ENCODE data around the gene LSM3. TPM values are rescaled to one million over a fixed set of nuclear protein-coding genes. Genes with fewer than 3 reads are reported as not detected.

The LSM3 gene
- total and polyA plus RNA-seq, 12 donors = 4.1 to 25.8 (median 9.5) TPM

DNA sequence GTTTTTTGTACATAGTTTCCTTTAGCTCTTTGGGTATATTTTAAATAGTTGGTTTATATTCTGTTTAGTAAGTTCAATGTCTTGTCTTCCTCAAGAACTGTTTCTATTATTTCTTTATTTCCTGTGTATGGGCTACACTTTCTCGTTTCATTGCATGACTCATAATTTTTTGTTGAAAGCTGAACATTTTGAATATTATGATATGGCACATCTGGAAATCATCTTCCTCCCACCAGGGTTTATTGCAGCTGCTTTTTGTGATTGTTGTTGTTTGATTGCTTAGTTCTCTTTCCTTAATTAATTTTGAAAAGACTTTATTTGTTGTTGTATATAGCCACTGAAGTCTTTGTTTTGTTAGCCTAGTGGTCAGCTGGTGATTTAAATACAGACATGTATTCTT lies 43.8 kb downstream of the LSM3 start:
- Histone ChIP-seq H3K9me3 (replicated peaks in 1 of 3) (peaks cover 0 to 6% (median 0%) of the 10 kb centered on the region in 3 donors), H3K36me3 (replicated peaks in 1 of 2) (no peaks in the 10 kb centered on the region), H3K4me1 (replicated peaks in 1 of 2) (peaks cover 0 to 4% of the 10 kb centered on the region in 2 donors), H3K4me3 (no peak overlapping the region), H3K27ac (no peak overlapping the region), H3K27me3 (no peaks in the 10 kb centered on the region)
- no peak for TF ChIP-seq POLR2A (IDR thresholded peaks at IDR 0.05)
- TF ChIP-seq, protein P1, sequence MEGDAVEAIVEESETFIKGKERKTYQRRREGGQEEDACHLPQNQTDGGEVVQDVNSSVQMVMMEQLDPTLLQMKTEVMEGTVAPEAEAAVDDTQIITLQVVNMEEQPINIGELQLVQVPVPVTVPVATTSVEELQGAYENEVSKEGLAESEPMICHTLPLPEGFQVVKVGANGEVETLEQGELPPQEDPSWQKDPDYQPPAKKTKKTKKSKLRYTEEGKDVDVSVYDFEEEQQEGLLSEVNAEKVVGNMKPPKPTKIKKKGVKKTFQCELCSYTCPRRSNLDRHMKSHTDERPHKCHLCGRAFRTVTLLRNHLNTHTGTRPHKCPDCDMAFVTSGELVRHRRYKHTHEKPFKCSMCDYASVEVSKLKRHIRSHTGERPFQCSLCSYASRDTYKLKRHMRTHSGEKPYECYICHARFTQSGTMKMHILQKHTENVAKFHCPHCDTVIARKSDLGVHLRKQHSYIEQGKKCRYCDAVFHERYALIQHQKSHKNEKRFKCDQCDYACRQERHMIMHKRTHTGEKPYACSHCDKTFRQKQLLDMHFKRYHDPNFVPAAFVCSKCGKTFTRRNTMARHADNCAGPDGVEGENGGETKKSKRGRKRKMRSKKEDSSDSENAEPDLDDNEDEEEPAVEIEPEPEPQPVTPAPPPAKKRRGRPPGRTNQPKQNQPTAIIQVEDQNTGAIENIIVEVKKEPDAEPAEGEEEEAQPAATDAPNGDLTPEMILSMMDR (IDR thresholded peaks at IDR 0.05) = no peak
- intact Hi-C loops (cut with DNase I) = no loop called here
- DNase-seq = no peak
- WGBS, 4 donors = 21 to 37% (median 32%) methylated on average over 1 of the region's 1 CpG

DNA sequence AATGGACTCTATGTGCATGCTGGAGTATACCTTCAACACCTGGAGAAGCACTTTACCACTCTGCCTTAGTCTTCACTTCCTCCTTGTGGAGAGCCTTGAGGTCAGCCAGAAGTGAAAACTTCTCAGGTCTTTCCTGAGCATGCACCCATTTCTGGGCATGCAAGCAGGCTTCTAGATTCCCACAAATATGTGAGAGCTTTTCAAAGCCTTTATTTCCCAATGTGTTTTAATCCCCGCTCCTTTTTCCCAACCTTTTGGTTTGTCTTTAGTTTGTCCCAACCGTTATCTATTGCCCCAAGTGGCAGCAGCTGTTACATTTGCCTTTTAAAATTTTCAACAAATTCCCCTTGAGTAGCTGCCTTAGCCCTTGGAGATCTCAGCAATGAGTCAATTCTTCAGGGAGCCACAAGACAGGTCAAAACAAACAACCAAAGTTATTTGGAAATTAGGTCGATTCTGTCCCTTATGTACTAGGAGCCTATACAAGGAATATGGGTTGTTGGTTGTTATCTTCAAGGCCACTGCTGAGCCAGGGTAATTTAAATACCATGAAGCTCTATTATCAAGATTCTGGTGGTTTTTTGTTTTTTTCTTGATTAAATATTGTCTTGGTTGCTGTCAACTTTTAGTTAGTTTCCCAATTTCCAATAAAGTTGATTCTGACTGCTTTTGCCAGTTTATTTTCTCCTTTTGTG lies 44.4 kb downstream of the LSM3 start:
- Histone ChIP-seq H3K4me3 (no peak overlapping the region), H3K27ac (no peak overlapping the region), H3K9me3 (replicated peaks in 1 of 3) (peaks cover 0 to 6% (median 0%) of the 10 kb centered on the region in 3 donors), H3K27me3 (no peaks in the 10 kb centered on the region), H3K36me3 (replicated peaks in 1 of 2) (no peaks in the 10 kb centered on the region), H3K4me1 (replicated peaks in 1 of 2) (peaks cover 0 to 4% of the 10 kb centered on the region in 2 donors)
- 68 to 76% (median 75%) methylated on average over 3 of the region's 3 CpGs for WGBS, 4 donors
- DNase-seq = no peak
- TF ChIP-seq POLR2A (IDR thresholded peaks at IDR 0.05) = no peak
- TF ChIP-seq, protein P1 (IDR thresholded peaks at IDR 0.05) = no peak
- intact Hi-C loops (cut with DNase I) = no loop called here

DNA sequence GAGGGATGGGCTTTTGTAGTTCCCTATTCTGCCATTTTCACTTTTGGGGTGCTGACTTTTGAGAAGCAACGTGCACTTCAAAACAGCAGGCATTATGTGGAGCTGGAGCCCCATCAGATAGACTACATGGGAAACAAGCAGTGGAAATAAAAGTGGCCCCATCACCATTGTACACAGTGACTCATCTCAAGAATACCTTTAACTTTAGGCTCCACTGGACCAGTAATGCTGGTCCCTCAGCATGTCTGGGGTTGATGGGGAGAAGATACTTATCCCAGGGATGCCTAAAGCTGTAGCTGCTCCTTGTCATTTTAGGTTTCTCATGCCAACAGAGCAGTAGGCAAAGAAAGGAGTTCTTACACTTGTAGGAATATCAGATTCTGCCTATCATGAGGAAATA lies 45.0 kb downstream of the LSM3 start:
- Histone ChIP-seq H3K9me3 (replicated peaks in 1 of 3) (peaks cover 0 to 6% (median 0%) of the 10 kb centered on the region in 3 donors), H3K4me1 (replicated peaks in 1 of 2) (peaks cover 0 to 4% of the 10 kb centered on the region in 2 donors), H3K27ac (no peak overlapping the region), H3K36me3 (replicated peaks in 1 of 2) (no peaks in the 10 kb centered on the region), H3K4me3 (no peak overlapping the region), H3K27me3 (no peaks in the 10 kb centered on the region)
- WGBS, 4 donors = 43 to 75% (median 65%) methylated on average over 1 of the region's 1 CpG
- intact Hi-C loops (cut with DNase I) = no loop called here
- no peak for TF ChIP-seq POLR2A (IDR thresholded peaks at IDR 0.05)
- TF ChIP-seq, protein P1 (IDR thresholded peaks at IDR 0.05) = no peak
- DNase-seq = no peak

DNA sequence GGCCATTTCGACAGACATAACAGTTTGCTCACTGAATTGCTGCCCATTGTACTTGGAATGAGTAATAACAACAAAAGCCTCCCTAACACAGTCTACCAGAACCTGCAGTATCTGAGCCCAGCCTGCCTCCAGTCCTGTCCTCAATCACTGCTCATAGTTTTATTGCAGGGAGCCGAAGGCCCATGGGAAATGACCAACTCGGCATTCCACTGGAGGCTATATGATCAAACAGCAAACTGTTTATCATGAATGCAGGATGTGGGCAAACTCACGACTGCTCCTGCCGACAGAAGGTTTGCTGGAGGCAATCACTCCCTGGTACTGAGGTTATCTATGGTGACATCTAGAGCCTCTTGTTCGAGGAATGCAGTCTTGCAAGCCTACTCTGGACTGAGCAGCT lies 46.3 kb downstream of the LSM3 start:
- peaks cover 0 to 4% of the 10 kb centered on the region in 2 donors for H3K4me1 ChIP-seq (replicated peaks in 1 of 2)
- H3K4me3 ChIP-seq = no peak overlapping the region
- H3K9me3 ChIP-seq (replicated peaks in 1 of 3) = peaks cover 0 to 6% (median 0%) of the 10 kb centered on the region in 3 donors
- 62 to 75% (median 64%) methylated on average over 4 to 6 of the region's 6 CpGs for WGBS, 4 donors
- no peak overlapping the region for H3K27ac ChIP-seq
- no peaks in the 10 kb centered on the region for H3K27me3 ChIP-seq
- DNase-seq = no peak
- TF ChIP-seq, protein P1 (IDR thresholded peaks at IDR 0.05) = no peak
- TF ChIP-seq POLR2A (IDR thresholded peaks at IDR 0.05) = no peak
- intact Hi-C loops (cut with DNase I) = no loop called here
- no peaks in the 10 kb centered on the region for H3K36me3 ChIP-seq (replicated peaks in 1 of 2)

Measured in adrenal gland (tissue), 12 donors.